Colon (tissue), 2 donors: ENCODE data around the gene FOXO1.

ENCODE experiments used
- FAIRE-seq: peaks from 2 replicates; lab custom pipeline; 2012; peaks lifted over from hg19 to GRCh38; lab: Jason Lieb, UNC
- donor health status: control.
- donor health status: control.

The FOXO1 gene

DNA sequence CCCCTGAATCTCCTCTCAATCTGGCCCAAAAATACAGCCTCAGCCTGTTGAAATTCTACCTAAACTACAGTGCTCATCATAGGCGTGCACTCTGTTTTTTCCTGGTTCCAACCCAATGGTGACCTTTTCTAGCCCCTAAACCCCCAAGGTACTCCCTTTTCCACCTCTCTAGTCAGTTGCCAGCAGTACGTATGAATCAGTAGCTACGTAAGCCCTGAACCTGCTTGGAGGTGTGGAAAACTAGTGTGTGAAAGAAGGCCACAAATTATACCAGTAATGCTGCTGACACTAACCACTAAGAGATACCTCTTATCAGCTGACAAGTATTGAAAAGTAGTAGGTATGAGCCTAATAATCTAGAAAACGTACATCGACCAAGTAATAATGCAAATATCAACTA is 60.9 kb downstream of the FOXO1 start:
- no peak for FAIRE-seq

- FAIRE-seq: no peak
Measured at GRCh38 chr13:40604135-40604534, 62.3 kb downstream of the FOXO1 start.

GRCh38 chr13:40600149-40600751 is 66.2 kb downstream of the FOXO1 start:
- FAIRE-seq: no peak

DNA sequence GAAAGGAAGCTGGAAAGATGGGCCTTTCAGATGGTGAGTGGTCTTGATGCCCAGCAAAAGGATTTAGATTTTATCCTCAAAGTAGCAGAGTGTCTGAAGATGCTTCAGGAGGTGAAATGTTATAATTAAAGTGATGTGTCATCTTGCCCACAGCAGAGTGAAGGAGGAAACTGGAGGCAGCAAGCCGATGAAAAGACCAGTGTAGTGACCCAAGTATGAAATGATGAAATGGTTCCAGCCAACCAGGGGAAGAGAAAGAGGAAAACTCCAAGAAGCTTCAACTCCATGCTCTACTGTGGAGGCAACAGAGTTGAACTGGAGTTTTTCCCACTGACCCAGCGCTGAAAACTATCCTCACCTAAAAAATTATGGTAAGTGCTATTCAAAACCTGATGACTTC is 66.7 kb downstream of the FOXO1 start:
- no peak for FAIRE-seq

GRCh38 chr13:40599124-40599523 is 67.3 kb downstream of the FOXO1 start:
- FAIRE-seq: no peak

DNA sequence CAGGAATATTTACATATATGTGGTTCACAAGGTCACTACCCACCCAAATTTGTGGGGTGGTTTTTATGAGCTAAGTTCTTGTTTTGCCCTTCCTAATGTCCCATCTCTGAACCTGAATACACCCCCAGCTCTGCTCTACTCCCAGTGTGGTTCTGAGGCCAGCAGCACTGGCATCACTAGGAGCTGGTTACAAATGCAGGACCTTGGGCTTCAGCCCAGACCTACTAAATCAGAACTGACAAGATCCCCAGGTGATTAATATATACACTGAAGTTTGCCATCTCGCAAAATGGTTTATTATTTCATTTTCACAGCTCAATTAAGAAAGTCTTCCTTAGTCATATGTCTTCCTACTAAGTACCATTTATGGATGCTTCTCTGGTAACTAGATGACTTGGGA is 67.9 kb downstream of the FOXO1 start:
- FAIRE-seq: no peak

DNA sequence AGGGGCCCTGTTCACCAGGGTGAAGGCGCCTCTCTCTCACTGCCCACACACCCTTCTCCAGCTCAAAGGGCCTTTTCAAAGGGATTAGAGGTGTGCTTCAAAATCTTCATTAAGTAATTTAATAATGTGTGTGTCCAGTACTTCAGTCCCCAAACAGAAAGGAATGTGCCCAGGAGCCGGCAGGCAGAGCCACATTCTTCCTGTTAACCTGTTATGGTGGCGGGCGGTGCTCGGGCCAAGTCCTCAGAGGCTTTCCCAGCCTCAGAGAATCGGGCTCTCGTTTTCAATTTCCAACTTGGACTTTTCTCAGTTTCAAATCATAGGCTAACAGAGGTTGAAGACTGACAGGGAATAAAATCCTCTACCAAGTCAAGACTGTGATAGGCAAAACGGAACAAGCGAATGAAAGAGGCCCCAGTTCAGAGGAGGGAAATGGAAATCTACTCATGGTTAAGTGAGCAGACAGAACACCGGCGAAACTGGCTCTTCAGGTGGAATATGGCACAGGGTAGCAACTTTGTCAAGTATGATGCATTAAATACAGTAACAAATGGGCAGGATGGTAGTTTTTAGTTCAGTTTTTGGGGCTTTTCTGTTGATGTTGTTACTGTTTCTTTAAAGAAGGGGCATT is 68.6 kb downstream of the FOXO1 start:
- FAIRE-seq: no peak

DNA sequence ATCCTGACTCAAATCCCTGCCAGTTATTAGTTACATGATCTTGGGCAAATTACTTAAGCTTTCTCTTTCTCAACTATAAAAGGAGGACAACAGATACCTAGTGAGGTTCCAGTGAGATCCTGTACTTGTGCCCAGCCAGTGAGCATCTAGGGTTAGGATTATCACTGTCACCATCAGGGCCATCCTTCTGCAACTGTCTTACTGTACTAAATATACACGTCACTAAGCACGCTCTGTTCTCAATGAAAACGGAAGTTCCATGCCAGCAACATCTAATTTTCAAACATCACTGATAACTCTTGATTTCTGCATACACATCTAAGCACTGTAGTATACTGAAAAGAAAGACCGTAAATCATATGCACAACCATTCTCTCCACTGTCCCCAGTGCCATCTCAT is 70.0 kb downstream of the FOXO1 start:
- FAIRE-seq: no peak

DNA sequence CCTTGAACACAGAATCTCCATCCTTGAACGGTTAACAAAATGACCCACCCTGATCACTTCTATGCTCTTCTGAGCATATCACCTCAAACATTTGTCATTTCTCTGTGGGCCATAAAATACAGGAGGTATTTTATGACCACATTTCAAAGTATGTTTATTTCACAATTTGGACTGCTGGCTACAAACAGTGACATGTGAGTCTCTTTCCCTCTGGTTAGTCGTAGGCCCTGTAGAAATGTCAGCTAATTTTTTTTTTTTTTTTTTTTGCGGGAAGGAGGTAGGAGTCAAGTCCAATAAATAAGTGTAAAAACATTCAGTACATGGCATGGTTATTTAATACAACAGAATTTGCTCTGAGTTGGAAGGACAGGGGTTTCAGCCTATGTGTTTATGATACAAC is 70.7 kb downstream of the FOXO1 start:
- no peak for FAIRE-seq

DNA sequence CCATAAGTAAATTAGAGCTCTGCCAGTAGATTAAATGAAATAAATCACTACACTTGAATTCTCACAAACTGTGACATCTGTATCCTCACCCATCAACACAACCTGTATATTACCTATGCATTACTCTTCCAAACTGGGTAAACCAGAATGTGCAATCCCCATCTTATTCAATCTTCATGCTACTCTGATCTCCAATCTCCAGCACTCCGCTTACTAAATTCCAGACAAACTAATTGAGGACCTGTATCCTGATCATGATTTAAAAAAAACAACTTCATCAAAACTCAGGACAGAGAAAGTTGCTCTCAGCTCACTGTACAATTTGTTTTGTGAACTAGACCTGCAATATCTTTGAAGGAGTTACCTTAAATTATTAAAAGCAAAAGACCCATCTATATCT is 74.4 kb downstream of the FOXO1 start:
- no peak for FAIRE-seq

DNA sequence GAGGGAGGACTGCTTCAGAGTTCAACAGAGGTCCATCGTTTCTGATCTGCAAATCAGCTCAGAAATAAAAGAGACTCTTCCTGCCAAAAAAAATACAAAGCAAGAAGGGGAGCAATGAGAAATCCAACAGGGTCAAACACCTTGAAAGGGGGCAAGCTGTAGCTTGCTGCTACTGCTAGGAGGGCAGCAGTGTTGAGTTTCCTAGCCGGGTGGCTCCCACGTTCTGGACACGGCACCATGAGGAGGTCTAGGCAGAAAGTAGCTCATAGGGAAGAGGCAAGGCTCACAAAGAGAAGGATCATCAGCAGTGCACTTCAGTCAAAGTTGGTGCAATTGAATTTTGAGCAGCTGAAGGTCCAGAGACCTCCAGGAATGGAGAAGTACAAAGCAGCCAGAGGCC is 75.3 kb downstream of the FOXO1 start:
- FAIRE-seq: no peak

DNA sequence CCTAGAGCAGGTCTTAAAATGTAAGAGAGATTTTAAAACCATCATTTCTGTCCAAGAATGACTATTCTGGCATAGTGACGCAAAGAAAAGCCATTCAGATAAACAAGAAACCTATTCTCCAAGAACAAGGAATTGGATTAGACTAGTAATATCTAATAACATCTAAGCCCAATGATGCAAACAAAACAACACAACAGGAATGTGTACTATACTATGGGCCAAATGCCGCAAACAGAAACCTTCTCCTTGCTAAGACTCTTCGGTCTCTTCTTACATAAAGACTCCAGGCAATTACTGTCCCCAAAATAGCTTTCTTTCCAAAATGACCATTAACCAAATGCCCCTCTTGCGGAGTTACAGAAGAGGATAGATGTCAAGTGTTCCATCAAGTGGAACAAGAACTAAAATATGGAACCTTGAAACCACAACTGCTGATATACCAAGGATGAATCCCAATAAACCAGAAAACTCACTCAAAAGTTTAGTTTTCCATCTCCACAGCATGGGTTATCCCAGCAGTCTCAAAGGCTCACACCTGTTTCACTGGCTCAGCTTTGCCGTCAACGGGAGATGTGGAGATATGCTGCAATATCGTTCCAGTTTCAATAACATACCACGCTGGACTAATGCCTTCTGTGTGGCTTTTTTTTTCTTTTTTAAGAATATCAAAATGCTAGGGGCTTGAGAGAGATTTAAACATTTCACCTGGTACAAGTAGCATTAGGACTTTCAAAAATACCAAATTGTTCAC is 76.2 kb downstream of the FOXO1 start:
- FAIRE-seq: no peak

DNA sequence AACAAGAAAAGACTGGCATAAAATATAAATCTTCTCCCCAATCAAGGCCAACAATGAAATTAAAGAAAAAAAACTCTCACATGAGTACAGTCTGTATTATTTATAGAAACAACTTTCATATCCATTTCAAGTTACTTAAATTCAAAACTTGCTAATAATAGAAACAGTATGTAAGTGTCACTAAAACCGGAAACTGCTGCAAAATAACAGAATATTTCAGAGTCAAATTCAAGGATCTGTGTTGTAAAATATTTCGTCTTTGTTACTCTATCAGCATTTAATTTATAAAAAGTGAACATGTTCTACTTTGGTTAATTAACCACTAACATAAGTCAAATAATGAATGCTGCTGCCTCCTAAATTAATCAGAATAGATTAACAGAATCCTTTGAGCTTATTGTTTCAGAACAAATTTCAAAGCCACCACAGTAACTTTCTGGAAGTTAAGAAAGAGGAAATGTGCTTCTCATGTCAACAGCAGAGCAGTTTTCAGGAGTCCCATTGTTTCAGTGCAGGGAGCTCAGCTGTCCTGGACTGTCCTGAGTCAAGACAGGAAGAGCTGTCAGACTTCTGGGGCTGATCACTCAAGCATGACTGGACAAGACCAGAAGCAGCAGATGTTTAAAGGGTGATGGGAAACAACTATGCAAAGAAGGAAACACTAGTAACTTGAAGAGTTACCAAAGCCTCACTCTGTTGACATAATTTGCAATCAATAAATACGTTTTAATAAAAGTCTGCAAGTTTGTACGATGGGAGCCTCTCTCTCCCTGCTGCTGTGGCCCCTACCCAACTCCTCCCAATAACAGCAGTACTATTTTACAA is 76.9 kb downstream of the FOXO1 start:
- FAIRE-seq: no peak

GRCh38 chr13:40588101-40588500 is 78.3 kb downstream of the FOXO1 start:
- no peak for FAIRE-seq

GRCh38 chr13:40586886-40587565 is 79.4 kb downstream of the FOXO1 start:
- no peak for FAIRE-seq

DNA sequence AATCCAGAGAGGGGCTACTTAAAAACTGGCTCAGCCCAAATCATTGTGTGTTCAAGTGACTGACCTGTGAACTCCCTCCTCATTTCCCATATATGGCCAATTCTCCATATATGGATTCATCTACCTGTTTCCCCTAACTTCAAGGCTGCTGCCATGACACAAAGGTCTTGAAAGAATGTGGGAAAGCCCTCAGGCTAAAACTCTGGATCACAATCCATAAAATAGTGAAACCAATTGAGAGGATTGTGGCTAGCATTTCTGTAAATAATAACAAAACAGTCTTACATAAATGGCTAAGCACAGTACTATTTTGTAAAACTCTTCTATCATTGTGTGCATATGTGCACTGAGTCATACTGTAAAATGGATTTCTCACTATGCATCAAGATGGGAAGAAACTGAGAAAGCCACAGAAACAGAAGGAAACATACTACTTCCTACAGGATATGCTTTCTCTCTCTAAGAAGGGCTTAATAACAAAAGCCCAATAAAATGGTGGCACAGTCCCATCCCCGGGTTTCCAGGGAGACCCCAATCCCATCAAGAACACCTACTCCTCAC is 80.5 kb downstream of the FOXO1 start:
- FAIRE-seq: no peak

GRCh38 chr13:40583738-40584137 is 82.7 kb downstream of the FOXO1 start:
- FAIRE-seq: no peak

GRCh38 chr13:40582531-40582930 is 83.9 kb downstream of the FOXO1 start:
- FAIRE-seq: no peak

DNA sequence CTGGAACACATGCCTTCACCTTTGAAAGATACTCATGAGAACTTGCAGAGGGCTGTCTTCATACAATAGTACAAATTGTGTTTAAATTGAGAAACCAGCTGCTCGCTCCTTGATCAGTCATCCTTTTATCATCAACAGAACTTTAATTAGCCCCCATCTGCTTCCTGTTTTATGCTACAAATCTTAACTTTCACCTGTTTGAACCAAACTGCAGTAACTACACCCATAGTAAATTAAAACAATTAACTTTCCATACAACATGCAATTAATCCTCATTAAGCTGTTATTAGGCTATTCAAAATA is 85.2 kb downstream of the FOXO1 start:
- FAIRE-seq: no peak

- no peak for FAIRE-seq
Measured at GRCh38 chr13:40580566-40581276, 85.7 kb downstream of the FOXO1 start.

- no peak for FAIRE-seq
Measured at GRCh38 chr13:40579535-40579934, 86.9 kb downstream of the FOXO1 start.
